ENCODE measurements around the gene TBPL1.

DNA sequence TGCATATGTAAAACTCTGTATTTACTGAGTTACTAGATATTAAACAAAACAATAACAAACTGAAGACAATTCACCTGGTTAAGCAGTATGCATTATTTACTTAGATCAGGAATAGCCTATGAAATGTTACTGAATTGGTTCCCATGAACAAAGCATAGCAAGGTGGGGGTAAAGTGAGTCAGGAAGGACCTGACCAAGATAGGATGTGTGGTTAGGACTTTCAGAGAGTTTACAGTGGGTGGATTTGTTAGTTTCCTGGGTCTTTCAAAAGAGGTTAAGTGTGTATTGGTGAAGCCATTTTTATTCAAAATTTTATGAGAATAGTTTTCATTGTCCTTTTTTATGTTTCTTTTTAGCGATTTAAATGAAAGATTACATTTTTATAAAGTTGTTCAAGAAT lies 32.9 kb downstream of the TBPL1 start:
- TF ChIP-seq CTCF (IDR thresholded peaks at IDR 0.05) (no peak), POLR2A (IDR thresholded peaks at IDR 0.05) (no peak), POLR2AphosphoS5 (IDR thresholded peaks at IDR 0.05) (no peak)

All from prostate gland (tissue), 2 donors.